Left ventricle myocardium superior (tissue), 1 donor: ENCODE measurements around the gene NTSR2. TPM values are rescaled to one million over a fixed set of nuclear protein-coding genes. Genes with fewer than 3 reads are reported as not detected.

Source experiments
- ATAC-seq: fragments of 200-7000 bp; cut with Tn5 transposase; one replicate; pipeline ENCODE4 v1.9.1; 2020; ENCODE audit warnings: mild to moderate bottlenecking, moderate library complexity
- DNase-seq: peaks from one replicate; pipeline ENCODE4 v3.0.0-alpha.2; 2020
- intact Hi-C: fragments of 100-400 bp; cut with micrococcal nuclease; formaldehyde crosslinking; loops from one replicate; pipeline ENCODE4 v1.11.0; 2022
- total RNA-seq: library from RNA; stranded (reverse); fragmentation: NEBNext Ultra II Directional; extraction: Animal tissue kit (Norgen Biotek cat#: 25700); gene quantifications from one replicate; pipeline ENCODE4 v1.2.1, GENCODE V29; 2021
- donor health status: DM: no; HTN: yes; CAD: no; lungs with severe emphysema.

Gene NTSR2
- total RNA-seq, 1 donor from 2014 or later = not detected

DNA sequence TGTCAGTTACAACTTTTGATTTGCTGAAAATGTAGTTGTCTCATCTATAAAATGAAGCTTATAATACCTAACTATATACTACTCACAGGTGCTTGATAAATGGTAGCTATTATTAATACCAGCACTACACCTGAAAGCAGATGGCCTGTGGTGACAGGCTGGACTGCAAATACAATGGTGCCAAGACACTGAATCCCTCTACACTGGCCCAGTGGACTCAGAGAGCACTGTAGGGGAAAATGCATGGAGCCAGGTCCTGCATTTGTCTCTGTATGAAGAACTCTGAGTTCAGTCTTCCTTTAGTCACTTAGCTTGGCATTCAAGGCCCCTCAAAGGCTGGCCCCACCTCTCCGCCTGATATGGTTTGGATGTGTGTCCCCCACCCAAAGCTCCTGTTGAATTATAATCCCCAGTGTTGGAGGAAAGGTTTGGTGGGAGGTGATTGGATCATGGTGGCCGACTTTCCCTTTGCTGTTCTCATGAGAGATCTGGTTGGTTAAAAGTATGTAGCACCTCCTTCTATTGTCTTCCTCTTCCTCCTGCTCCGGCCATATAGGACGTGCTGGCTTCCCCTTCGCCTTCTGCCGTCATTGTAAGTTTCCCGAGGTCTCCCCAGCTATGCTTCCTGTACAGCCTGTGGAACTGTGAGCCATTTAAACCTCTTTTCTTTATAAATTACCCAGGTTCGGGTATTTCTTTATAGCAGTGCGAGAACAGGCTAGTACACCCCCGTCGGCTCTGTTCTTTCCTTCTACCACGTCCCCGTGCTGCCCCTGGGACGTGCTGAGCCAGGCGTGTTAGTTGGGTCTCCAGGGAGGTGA lies 11.1 kb upstream of the NTSR2 start:
- intact Hi-C loops = no loop called here
- DNase-seq = no peak

GRCh38 chr2:11680182-11680900 lies 10.3 kb upstream of the NTSR2 start:
- ATAC-seq (no peak), DNase-seq (no peak)
- intact Hi-C loops = no loop called here

More for the DNA sequence above, 11.1 kb upstream of the NTSR2 start:
- ATAC-seq = no peak

- ATAC-seq (no peak), DNase-seq (no peak)
- intact Hi-C loops = no loop called here
Observed at GRCh38 chr2:11679486-11680181, 9.6 kb upstream of the NTSR2 start.

DNA sequence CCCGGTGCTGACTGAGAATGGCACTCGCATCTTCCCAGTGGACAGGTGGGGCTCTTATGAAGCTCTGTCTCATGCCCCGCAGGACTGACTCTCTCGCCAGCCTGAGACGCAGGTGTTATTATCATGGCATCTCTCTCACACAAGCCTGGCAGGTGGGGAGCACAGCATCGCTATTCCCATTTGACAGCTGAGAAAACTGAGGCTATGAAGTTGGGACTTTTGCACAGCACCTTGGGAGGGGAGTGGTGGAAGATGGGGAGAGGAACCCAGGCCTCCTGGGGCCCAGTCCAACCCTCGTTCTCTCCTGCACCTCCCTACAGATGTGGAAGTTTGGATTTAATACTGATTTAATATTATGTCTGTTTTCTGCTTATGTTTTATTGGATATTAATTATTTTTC lies 9.0 kb upstream of the NTSR2 start:
- DNase-seq = no peak
- intact Hi-C loops = no loop called here
- no peak for ATAC-seq

- no peak for ATAC-seq
- no peak for DNase-seq
- intact Hi-C loops = no loop called here
Observed at GRCh38 chr2:11678306-11678960, 8.4 kb upstream of the NTSR2 start.

DNA sequence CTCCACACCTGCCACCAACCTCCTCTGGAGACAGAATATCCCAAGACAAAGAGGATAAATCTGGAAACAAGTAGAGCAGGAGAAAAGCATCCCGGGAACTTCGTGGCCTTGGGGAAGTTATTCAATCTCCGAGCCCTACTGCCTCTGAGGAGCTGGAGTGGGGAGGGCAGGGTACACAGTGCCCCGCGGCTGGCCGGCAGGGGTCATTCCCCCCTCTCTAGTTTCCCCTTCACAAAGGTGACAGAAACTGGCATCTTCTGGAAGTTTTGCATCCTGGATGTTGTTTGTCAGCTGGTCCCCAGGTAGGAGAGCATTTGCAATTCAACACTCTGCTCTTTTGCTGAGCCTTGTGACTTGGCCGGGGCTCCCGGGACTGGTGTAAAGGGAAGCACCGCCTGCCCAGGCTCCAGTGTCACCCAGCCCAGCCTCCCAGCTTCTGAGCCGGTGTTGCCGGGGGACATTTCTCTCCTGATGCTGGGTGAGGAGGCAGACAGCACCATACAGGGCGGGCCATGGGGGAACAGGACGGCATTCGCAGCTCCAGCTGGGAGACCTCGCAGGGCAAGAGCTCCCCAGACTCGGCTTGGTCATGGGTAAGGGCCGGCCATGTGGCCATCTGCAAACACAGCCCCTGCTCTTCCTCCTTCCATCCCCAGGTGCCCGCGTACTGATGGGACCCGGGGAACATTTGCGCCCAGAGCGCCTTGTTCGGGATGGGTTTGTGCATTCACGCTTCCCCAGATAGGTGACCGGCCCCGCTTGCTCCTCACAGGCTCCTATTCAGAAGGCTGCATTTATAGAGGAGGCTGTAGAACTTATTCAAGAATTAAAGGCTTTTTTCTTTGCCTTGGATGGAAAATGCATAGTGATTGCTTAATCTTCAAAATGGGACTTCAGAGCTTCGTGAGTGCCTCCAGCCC lies 7.4 kb upstream of the NTSR2 start:
- DNase-seq = peak; percentile 58
- ATAC-seq = peak; percentile 79
- intact Hi-C loops = no loop called here

GRCh38 chr2:11676640-11677039 lies 6.6 kb upstream of the NTSR2 start:
- no peak for DNase-seq
- intact Hi-C loops = no loop called here
- no peak for ATAC-seq

- DNase-seq (no peak), ATAC-seq (peak; percentile 18)
- intact Hi-C loops = no loop called here
Observed at GRCh38 chr2:11675423-11676112, 5.6 kb upstream of the NTSR2 start.

DNA sequence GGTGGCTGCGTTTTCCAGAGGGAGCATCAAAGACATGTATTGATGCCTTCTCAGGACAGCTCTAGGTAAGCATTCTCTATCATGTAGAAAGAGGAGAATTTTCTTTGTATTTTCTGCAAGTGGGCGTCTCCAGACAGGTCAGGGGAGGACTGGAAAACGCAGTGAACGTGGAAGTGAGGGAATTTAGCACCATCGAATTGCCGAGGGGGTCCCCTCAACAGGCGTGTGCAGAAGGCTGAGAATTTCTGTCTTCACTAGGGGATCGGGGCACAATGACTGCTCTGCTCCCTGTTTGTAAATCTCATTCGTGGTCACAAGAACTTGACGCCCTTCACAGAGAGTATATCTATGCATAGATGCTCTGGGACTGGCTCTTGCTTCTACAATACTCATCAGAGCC lies 5.0 kb upstream of the NTSR2 start:
- intact Hi-C loops = no loop called here
- ATAC-seq = no peak
- no peak for DNase-seq

DNA sequence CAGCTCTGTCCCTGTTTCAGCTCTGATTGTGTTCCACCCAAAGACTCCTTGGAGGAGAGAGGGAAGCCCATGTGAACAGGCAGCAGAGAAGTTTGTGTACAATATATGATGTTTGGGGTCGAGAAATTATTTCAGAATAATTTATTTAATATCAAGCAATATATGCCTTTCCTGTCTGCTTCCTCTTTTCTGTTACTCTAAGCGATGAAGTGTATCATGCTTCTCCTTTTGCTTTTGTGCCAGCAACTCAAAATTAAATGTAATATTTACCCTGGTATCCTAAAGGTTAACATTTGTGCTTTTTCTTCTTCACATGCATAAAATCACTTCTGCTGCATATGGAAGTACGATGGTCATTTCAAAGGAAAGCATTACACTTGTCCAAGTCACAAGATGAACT lies 2.4 kb upstream of the NTSR2 start:
- DNase-seq = no peak
- intact Hi-C loops = no loop called here
- ATAC-seq = no peak

GRCh38 chr2:11667866-11668637 lies 1.9 kb downstream of the NTSR2 start:
- intact Hi-C loops = no loop called here
- DNase-seq (no peak), ATAC-seq (no peak)

- ATAC-seq = no peak
- intact Hi-C loops = no loop called here
Observed at GRCh38 chr2:11667194-11667593, 2.8 kb downstream of the NTSR2 start.

DNA sequence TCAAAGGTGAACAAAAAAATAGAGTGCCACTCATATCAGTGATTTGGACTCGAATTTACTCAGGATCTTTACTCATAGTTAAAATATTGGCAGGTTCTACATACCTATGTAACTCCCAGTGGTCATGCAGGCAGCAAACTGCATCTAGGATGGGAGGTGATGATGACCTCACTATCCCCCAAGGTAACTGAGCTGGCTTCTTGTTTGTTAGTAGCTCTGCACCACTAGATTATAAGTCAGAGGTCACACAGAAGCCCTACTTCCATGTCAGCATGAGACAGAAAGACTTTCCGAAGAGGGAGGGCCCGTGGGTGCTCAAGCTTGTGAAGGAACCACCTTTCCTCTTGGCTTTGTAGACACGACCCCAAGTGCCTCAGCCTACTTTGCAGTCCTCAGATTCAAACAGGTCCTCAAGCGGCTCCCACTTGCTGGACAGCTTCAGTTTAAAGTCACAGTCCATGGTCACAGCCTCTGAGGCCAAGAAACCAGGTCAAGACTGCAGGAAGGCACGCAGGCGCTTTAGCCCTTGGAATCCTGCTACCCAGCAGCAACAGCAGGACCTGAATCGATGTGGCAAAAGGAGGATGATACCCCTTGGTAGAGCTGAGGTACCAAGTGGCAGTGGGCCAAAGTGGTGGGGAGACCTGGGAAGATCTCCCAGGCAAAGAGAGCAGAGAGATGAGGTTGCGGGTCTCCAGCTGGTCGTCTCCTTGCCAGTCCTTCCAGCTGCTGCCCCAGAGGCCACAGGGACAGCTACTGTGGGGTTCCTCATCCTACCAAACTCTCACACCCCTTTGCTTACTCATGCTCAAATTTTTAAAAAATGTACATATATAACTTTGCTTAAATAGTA lies 4.3 kb downstream of the NTSR2 start:
- no peak for DNase-seq
- no peak for ATAC-seq
- intact Hi-C loops = no loop called here

More at GRCh38 chr2:11667194-11667593, 2.8 kb downstream of the NTSR2 start:
- DNase-seq = no peak

DNA sequence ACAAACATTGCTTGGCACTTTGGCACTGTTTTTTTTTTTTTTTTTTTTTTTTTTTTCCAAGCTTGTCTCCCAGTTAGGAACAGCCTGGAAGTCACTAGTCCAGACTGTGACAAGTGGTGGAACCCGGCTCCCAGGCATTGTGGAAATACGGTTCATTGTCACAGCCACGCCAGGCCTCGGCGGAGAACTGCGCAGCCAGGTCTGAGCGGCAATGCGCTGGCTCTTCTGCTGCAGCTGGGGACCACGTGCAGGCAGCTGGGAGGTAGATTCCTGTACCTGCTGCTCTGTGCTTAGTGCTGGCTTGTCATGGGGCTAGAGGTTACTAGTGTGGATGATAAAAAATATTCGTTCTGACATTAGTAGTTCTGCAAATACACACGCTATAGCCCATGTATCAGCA lies 5.0 kb downstream of the NTSR2 start:
- intact Hi-C loops = no loop called here
- ATAC-seq (no peak), DNase-seq (no peak)

- no peak for DNase-seq
- ATAC-seq = no peak
- intact Hi-C loops = no loop called here
Observed at GRCh38 chr2:11663427-11663826, 6.6 kb downstream of the NTSR2 start.

GRCh38 chr2:11662882-11663281 lies 7.1 kb downstream of the NTSR2 start:
- DNase-seq (no peak), ATAC-seq (no peak)
- intact Hi-C loops = no loop called here
